ENCODE data around the gene PLPPR2.

GRCh38 chr19:11414544-11414943, 59.3 kb downstream of the PLPPR2 start:
- TF ChIP-seq CTCF (conservative IDR thresholded peaks at IDR 0.05 in 1 of 2, IDR thresholded peaks at IDR 0.05 in 1 of 2; ENCODE audit: extremely low read depth in 1 of 2, insufficient read depth in 1 of 2, low read depth in 1 of 2, low read length in 2 of 2) = no peak
- no peak for TF ChIP-seq EZH2 (IDR thresholded peaks at IDR 0.05; ENCODE audit: borderline replicate concordance, low read length)
